Kidney (tissue), 14 donors: ENCODE measurements around the gene NPB. TPM values are rescaled to one million over a fixed set of nuclear protein-coding genes. Genes with fewer than 3 reads are reported as not detected.

Source experiments
- DNase-seq, 5 donors: peaks; one replicate each; pipeline ENCODE4 v3.0.0-alpha.2; 2013 to 2020
- FAIRE-seq: peaks from 2 replicates; lab custom pipeline; 2012; peaks lifted over from hg19 to GRCh38; lab: Jason Lieb, UNC
- H3K27ac ChIP-seq, 2 donors: one replicate each; pipeline ENCODE4 v1.7.0; 2013; ENCODE audit warnings: low read depth in 2 of 2, low read length in 2 of 2, inconsistent platforms in 1 of 2
- H3K27me3 ChIP-seq: one replicate; pipeline ENCODE4 v1.7.1; 2013; ENCODE audit warnings: low read length, inconsistent platforms; ENCODE audit not compliant: control insufficient read depth, insufficient read depth
- H3K36me3 ChIP-seq, 3 donors: one replicate each; pipeline versions ENCODE4 v1.7.0 to v1.7.1; 2013; ENCODE audit warnings: low read length in 3 of 3, control low read depth in 1 of 3, inconsistent platforms in 1 of 3; ENCODE audit not compliant: insufficient read depth in 3 of 3, control insufficient read depth in 2 of 3
- H3K4me1 ChIP-seq, 3 donors: one replicate each; pipeline versions ENCODE4 v1.7.0 to v1.7.1; 2013; ENCODE audit warnings: low read length in 3 of 3, inconsistent platforms in 1 of 3, low read depth in 1 of 3; ENCODE audit not compliant: control insufficient read depth in 2 of 3, insufficient read depth in 2 of 3
- H3K4me3 ChIP-seq, 3 donors: one replicate each; pipeline versions ENCODE4 v1.7.0 to v1.8.1; 2013; ENCODE audit warnings: low read length in 3 of 3, control low read depth in 1 of 3, inconsistent platforms in 1 of 3
- H3K9ac ChIP-seq, 3 donors: one replicate each; pipeline versions ENCODE4 v1.7.0 to v1.7.1; 2013; ENCODE audit warnings: low read length in 3 of 3, control low read depth in 1 of 3, inconsistent platforms in 1 of 3
- H3K9me3 ChIP-seq, 3 donors: one replicate each; pipeline versions ENCODE4 v1.7.0 to v1.7.1; 2013; ENCODE audit warnings: low read length in 3 of 3, control low read depth in 1 of 3, inconsistent platforms in 1 of 3; ENCODE audit not compliant: control insufficient read depth in 2 of 3, insufficient read depth in 1 of 3
- intact Hi-C: fragments of 100-400 bp; cut with DNase I; formaldehyde crosslinking; loops from one replicate; pipeline ENCODE4 v1.11.1; 2022
- polyA plus RNA-seq: library from polyadenylated mRNA; stranded (reverse); fragments of 350-450 nt; fragmentation: Illumina TruSeq; extraction: RNeasy Lipid Tissue Mini Kit (QIAGEN cat#74804); gene quantifications from one replicate; pipeline ENCODE4 v1.2.3, GENCODE V29; 2014; ENCODE audit warnings: low read depth, low replicate concordance; ENCODE audit not compliant: insufficient read depth
- total RNA-seq: library from RNA; stranded (reverse); fragmentation: NEBNext Ultra II Directional; extraction: Animal tissue kit (Norgen Biotek cat#: 25700); gene quantifications from one replicate; pipeline ENCODE4 v1.2.1, GENCODE V29; 2021
- TF ChIP-seq, protein P1 (sequence below): IDR thresholded peaks from 3 replicates; pipeline ENCODE4 v1.5.1; 2012; ENCODE audit warnings: mild to moderate bottlenecking, moderate library complexity, borderline replicate concordance; ENCODE audit not compliant: insufficient read depth; ENCODE audit errors: extremely low read depth
- donor health status: control.
- donor health status: control.
- donor health status: control.
- donor health status: control.
- donor health status: control.
- donor health status: DM: yes; HTN: yes; CAD: no.
- donor health status: Normal renal cell carcinoma (clear cell type).

Gene NPB
- total and polyA plus RNA-seq, 2 donors from 2014 or later, result 0.66 to 1.4 TPM

DNA sequence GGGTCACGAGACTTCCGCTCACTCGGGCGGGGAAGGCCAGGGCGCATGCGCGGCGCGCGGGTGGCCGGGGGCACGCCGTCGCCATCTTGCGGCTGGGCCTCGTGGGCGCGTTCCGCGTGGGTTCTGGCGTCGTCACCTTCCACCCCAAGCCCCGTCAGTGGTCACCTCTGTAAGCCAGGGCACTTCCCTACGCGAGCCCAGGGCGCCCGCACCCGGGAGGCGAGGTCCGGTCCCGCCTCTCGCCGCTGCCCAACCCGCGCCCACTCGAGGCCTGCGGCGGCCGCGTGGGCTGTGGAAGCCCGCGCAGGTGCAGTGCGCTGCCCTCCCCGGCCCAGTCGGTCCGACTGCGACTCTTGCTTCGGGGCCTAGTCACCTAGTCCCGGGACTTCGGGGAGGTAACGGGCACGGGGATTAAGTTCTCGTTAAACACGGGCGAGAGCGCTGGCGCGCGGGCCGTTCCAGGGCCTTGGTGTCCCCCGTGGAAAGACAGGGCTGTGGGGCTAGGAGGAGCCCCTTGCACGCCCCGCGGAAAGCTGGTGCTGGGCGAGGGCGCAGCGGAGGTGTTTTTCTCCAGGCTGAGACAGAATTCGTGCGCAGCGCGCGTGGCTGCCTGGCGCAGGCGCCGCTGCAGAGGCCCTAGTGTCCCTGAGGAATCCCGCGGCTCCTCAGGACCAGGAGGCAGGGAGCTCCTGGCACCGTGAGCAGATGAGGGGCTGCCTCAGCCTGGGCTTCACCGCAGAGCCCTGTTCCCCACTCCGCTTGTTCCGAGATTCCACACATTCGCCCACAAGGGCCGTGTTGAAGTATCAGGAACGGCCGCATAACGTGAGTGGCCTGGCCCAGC lies 30.4 kb upstream of the NPB start:
- H3K4me3 ChIP-seq, result peak overlapping the region; percentile 68 to 88 (median 69)
- no peaks in the 10 kb centered on the region for H3K27me3 ChIP-seq
- H3K36me3 ChIP-seq, result peaks cover 0 to 10% (median 0%) of the 10 kb centered on the region in 3 donors
- DNase-seq (peak; percentile 89 to 98 (median 96)), FAIRE-seq (no peak)
- peak overlapping the region; percentile 98 to 99 for H3K27ac ChIP-seq
- peaks cover 0 to 29% (median 21%) of the 10 kb centered on the region in 3 donors for H3K4me1 ChIP-seq
- no peaks in the 10 kb centered on the region for H3K9me3 ChIP-seq
- TF ChIP-seq, protein P1, sequence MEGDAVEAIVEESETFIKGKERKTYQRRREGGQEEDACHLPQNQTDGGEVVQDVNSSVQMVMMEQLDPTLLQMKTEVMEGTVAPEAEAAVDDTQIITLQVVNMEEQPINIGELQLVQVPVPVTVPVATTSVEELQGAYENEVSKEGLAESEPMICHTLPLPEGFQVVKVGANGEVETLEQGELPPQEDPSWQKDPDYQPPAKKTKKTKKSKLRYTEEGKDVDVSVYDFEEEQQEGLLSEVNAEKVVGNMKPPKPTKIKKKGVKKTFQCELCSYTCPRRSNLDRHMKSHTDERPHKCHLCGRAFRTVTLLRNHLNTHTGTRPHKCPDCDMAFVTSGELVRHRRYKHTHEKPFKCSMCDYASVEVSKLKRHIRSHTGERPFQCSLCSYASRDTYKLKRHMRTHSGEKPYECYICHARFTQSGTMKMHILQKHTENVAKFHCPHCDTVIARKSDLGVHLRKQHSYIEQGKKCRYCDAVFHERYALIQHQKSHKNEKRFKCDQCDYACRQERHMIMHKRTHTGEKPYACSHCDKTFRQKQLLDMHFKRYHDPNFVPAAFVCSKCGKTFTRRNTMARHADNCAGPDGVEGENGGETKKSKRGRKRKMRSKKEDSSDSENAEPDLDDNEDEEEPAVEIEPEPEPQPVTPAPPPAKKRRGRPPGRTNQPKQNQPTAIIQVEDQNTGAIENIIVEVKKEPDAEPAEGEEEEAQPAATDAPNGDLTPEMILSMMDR, result peak; percentile 55
- intact Hi-C loops, result no loop called here
- H3K9ac ChIP-seq, result peak overlapping the region; percentile 42 to 92 (median 88)

DNA sequence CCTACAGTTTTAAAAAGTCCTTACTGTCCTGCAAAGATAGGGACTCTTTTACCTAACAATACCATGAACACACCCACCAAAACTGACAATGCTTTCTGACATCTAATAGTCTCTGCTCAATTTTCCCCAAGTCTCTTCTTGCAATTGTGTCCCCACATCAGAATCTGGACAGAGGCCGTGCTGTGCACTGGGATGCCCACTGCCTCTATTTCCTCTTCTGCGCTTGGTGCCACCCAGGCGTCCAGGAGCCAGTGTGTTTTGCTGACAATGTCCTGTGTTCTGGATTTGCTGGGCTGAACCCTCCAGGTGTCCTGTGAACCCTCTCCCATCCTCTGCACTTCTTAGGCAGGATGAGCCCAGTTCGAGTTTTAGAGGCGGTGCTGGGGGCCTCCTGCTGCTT lies 24.5 kb upstream of the NPB start:
- Histone ChIP-seq H3K36me3 (no peaks in the 10 kb centered on the region), H3K9me3 (no peaks in the 10 kb centered on the region), H3K27me3 (no peaks in the 10 kb centered on the region), H3K9ac (no peak overlapping the region), H3K4me3 (no peak overlapping the region), H3K4me1 (peaks cover 0 to 3% (median 0%) of the 10 kb centered on the region in 3 donors), H3K27ac (no peak overlapping the region)
- DNase-seq (no peak), FAIRE-seq (no peak)
- TF ChIP-seq, protein P1, result no peak
- intact Hi-C loops, result no loop called here

DNA sequence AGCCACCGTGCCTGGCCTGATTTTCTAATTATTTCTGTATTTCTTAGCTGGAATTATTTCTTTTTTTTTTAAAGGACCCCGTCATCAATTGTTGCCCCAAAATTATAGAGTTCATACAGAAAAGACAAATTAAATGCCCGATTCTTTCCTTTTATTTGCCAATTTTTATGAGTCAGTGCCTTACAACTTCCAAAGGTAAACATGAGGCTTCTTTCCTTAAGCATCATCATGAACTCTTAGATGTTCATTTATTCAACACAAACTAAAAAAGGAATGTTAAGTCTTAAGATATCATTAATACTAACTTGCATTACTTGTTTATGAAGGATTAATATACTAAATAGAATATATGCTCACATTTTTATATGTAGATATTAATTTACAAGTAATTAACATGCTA lies 23.7 kb upstream of the NPB start:
- Histone ChIP-seq H3K4me1 (no peaks in the 10 kb centered on the region), H3K27me3 (no peaks in the 10 kb centered on the region), H3K27ac (no peak overlapping the region), H3K36me3 (no peaks in the 10 kb centered on the region), H3K4me3 (no peak overlapping the region), H3K9ac (no peak overlapping the region), H3K9me3 (no peaks in the 10 kb centered on the region)
- DNase-seq (no peak), FAIRE-seq (no peak)
- intact Hi-C loops, result no loop called here
- TF ChIP-seq, protein P1, result no peak
